Stimulated activated naive CD8-positive, alpha-beta T cell treated with anti-CD3 and anti-CD28 coated beads, Interleukin-15, amount 100 ng/mL, for 72 hours (primary cell): Measurements from ENCODE around the gene TMCO1.
A peak's percentile ranks its signal among the peaks of the same experiment; 100 is the strongest.
"Not testable (repeated sequence)": the region's sequence is repeated elsewhere in the genome, so short reads cannot be mapped to it uniquely, and the experiment has no call there.

ENCODE experiments used
- ATAC-seq: fragments of 150-1000 bp; cut with Tn5 transposase; 2 replicates; pipeline ENCODE4 v1.10.0; 2021; ENCODE audit warnings: mild to moderate bottlenecking, moderate library complexity
- DNase-seq, 2 donors: peaks; one replicate each; pipeline ENCODE4 v3.0.0; 2021 to 2022
- H3K27ac Mint-ChIP-seq, 2 donors: one replicate each; pipeline ENCODE4 v1.8.0; 2022; ENCODE audit warnings: mild to moderate bottlenecking in 2 of 2, mixed read lengths in 2 of 2, moderate library complexity in 2 of 2
- H3K27me3 Mint-ChIP-seq: one replicate; pipeline ENCODE4 v1.8.0; 2022; ENCODE audit warnings: mixed read lengths
- H3K4me1 Mint-ChIP-seq: one replicate; pipeline ENCODE4 v1.8.0; 2022; ENCODE audit warnings: mild to moderate bottlenecking, mixed read lengths
- H3K4me3 Mint-ChIP-seq, 2 donors: one replicate each; pipeline ENCODE4 v1.8.0; 2022; ENCODE audit warnings: mild to moderate bottlenecking in 2 of 2, mixed read lengths in 2 of 2, moderate library complexity in 1 of 2
- H3K9me3 Mint-ChIP-seq, 2 donors: one replicate each; pipeline ENCODE4 v1.8.0; 2022; ENCODE audit warnings: mixed read lengths in 2 of 2

Gene TMCO1

DNA sequence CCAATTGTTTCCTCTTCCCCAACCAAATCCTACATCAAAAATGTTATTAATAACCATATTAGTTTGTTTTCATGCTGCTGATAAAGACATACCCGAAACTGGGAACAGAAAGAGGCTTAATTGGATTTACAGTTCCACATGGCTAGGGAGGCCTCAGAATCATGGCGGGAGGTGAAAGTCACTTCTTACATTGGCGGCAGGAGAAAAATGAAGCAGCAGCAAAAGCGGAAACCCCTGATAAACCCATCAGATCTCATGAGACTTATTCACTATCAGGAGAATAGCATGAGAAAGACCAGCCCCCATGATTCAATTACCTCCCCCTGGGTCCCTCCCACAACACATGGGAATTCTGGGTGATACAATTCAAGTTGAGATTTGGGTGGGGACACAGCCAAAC is 87.9 kb downstream of the TMCO1 start:
- H3K27me3 Mint-ChIP-seq, ATAC-seq, H3K9me3 Mint-ChIP-seq, DNase-seq, H3K4me3 Mint-ChIP-seq: not testable (repeated sequence)
- Mint-ChIP-seq H3K27ac (peak overlapping the region in 1 of 2 donors; percentile 55), H3K4me1 (peaks cover 36% of the 10 kb centered on the region)

DNA sequence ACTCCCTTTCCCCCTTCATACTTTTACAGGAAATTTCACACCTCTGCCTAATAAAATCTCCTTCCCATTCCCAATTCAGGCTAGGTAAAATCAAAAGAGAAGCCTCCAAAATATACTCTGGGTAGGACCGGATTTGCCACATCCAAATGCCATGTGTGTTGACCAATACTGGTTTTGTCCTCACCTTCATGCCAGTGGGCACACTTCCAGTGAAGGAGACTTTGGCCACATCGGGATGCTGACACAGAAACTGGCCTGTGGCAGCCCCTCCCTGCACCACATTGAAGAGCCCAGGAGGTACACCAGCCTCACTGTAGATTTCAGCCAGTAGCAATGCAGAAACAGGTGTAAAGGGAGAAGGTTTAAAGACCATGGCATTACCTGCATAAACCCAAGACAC is 88.4 kb downstream of the TMCO1 start:
- Mint-ChIP-seq H3K4me1 (peaks cover 35% of the 10 kb centered on the region), H3K27me3 (no peaks in the 10 kb centered on the region), H3K4me3 (no peak overlapping the region), H3K27ac (no peak overlapping the region), H3K9me3 (no peaks in the 10 kb centered on the region)
- no peak for DNase-seq
- no peak for ATAC-seq

DNA sequence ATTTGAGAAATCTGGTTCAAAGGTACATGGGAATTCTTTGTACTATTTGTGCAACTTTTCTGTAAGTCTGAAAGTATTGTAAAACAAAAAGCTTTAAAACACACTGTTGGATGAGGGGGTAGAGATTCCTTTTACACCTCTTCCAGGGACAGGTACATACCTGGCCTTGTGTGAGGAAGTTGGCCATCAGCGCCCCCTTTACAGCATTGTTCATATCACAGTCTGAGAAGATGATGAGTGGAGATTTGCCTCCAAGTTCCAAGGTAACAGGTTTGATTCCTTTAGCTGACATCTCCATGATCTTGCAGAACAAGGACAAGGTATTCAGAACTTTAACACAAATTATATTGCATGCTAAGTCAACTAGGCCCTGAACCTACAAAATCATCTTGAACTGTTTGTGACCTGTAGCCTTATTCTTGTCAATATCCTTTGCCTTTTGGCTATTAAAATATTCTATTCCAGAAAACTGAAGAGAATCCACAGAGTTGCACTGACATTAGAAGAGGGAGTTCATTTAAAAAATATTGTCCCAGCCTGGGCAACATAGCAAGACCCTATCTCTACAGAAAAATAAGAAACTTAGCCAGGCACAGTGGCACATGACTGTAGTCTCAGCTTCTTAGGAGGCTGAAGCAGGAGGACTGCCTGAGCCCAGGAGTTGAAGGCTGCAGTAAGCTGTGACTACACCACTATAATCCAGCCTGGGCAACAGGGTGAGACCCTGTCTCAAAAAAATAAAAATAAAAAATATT is 89.2 kb downstream of the TMCO1 start:
- DNase-seq (no peak), ATAC-seq (no peak)
- Mint-ChIP-seq H3K27me3 (no peaks in the 10 kb centered on the region), H3K9me3 (no peaks in the 10 kb centered on the region), H3K4me3 (no peak overlapping the region), H3K4me1 (peaks cover 29% of the 10 kb centered on the region), H3K27ac (no peak overlapping the region)

DNA sequence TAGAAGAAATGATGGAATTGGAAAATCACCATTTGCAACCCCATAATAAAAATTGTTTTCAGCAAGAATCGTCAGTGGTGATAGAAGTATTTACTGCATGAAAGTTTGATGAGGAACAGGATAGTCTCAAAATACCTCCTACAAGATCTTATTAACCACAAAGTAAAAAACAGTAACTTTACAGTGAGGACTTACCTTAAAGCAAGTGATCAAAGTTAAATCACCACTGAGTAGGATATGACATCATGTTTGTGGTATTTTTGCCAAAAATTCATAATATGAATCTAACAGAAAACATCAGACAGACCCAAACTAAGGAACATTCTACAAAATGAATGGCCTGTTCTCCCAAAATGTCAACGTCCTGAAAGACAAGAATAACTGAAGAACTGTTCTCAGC is 90.2 kb downstream of the TMCO1 start:
- H3K27ac Mint-ChIP-seq = peak overlapping the region in 1 of 2 donors; percentile 78
- ATAC-seq = peak; percentile 68
- no peaks in the 10 kb centered on the region for H3K9me3 Mint-ChIP-seq
- no peak for DNase-seq
- H3K27me3 Mint-ChIP-seq = no peaks in the 10 kb centered on the region
- peaks cover 24% of the 10 kb centered on the region for H3K4me1 Mint-ChIP-seq
- no peak overlapping the region for H3K4me3 Mint-ChIP-seq
